ENCODE measurements around the gene TMEM182. TPM values are rescaled to one million over a fixed set of nuclear protein-coding genes. Genes with fewer than 3 reads are reported as not detected.

Gene TMEM182
- total RNA-seq, 4 donors from 2014 or later: under 0.01 to 3.5 (median 0.86) TPM

- no peaks in the 10 kb centered on the region for H3K9me3 ChIP-seq
- no peaks in the 10 kb centered on the region for H3K4me1 ChIP-seq
- H3K36me3 ChIP-seq: no peaks in the 10 kb centered on the region
- TF ChIP-seq POLR2A (IDR thresholded peaks at IDR 0.05) (no peak), CTCF (IDR thresholded peaks at IDR 0.05) (no peak)
- no peak for DNase-seq
- H3K27me3 ChIP-seq: no peaks in the 10 kb centered on the region
- no peak overlapping the region for H3K27ac ChIP-seq
- H3K4me3 ChIP-seq: peak overlapping the region in 1 of 2 donors; percentile 89
- intact Hi-C loops (cut with DNase I; ENCODE audit: low total_unique reads): no loop called here
Observed at GRCh38 chr2:102737431-102737830, 24.4 kb upstream of the TMEM182 start.

GRCh38 chr2:102743259-102743658, 18.6 kb upstream of the TMEM182 start:
- Histone ChIP-seq H3K36me3 (peaks cover 0 to 2% of the 10 kb centered on the region in 2 donors), H3K4me3 (no peak overlapping the region), H3K27me3 (no peaks in the 10 kb centered on the region), H3K9me3 (no peaks in the 10 kb centered on the region), H3K4me1 (no peaks in the 10 kb centered on the region), H3K27ac (no peak overlapping the region)
- TF ChIP-seq POLR2A (IDR thresholded peaks at IDR 0.05) (no peak), CTCF (IDR thresholded peaks at IDR 0.05) (no peak)
- intact Hi-C loops (cut with DNase I; ENCODE audit: low total_unique reads): no loop called here
- DNase-seq: no peak

- Histone ChIP-seq H3K4me3 (no peak overlapping the region), H3K27ac (no peak overlapping the region), H3K36me3 (peaks cover 0 to 2% of the 10 kb centered on the region in 2 donors), H3K27me3 (no peaks in the 10 kb centered on the region), H3K9me3 (no peaks in the 10 kb centered on the region), H3K4me1 (no peaks in the 10 kb centered on the region)
- TF ChIP-seq CTCF (IDR thresholded peaks at IDR 0.05) (no peak), POLR2A (IDR thresholded peaks at IDR 0.05) (no peak)
- intact Hi-C loops (cut with DNase I; ENCODE audit: low total_unique reads): no loop called here
- no peak for DNase-seq
Observed at GRCh38 chr2:102748107-102748506, 13.7 kb upstream of the TMEM182 start.

GRCh38 chr2:102749938-102750337, 11.9 kb upstream of the TMEM182 start:
- no peaks in the 10 kb centered on the region for H3K4me1 ChIP-seq
- intact Hi-C loops (cut with DNase I; ENCODE audit: low total_unique reads): no loop called here
- no peak for DNase-seq
- TF ChIP-seq CTCF (IDR thresholded peaks at IDR 0.05) (no peak), POLR2A (IDR thresholded peaks at IDR 0.05) (no peak)
- H3K27me3 ChIP-seq: no peaks in the 10 kb centered on the region
- no peak overlapping the region for H3K27ac ChIP-seq
- peaks cover 0 to 2% of the 10 kb centered on the region in 2 donors for H3K36me3 ChIP-seq
- no peaks in the 10 kb centered on the region for H3K9me3 ChIP-seq
- H3K4me3 ChIP-seq: no peak overlapping the region

- intact Hi-C loops (cut with DNase I; ENCODE audit: low total_unique reads): no loop called here
- Histone ChIP-seq H3K27me3 (no peaks in the 10 kb centered on the region), H3K4me3 (no peak overlapping the region), H3K36me3 (no peaks in the 10 kb centered on the region), H3K4me1 (no peaks in the 10 kb centered on the region), H3K27ac (no peak overlapping the region), H3K9me3 (no peaks in the 10 kb centered on the region)
- TF ChIP-seq CTCF (IDR thresholded peaks at IDR 0.05) (peak; percentile 37 to 53 (median 48)), POLR2A (IDR thresholded peaks at IDR 0.05) (no peak)
- DNase-seq: no peak
Observed at GRCh38 chr2:102753563-102754159, 8.2 kb upstream of the TMEM182 start.

All from uterus (tissue), 4 donors.